ENCODE measurements around the gene ZNF557.
"Not testable (repeated sequence)": the region's sequence is repeated elsewhere in the genome, so short reads cannot be mapped to it uniquely, and the experiment has no call there.

- TF ChIP-seq, protein P1, sequence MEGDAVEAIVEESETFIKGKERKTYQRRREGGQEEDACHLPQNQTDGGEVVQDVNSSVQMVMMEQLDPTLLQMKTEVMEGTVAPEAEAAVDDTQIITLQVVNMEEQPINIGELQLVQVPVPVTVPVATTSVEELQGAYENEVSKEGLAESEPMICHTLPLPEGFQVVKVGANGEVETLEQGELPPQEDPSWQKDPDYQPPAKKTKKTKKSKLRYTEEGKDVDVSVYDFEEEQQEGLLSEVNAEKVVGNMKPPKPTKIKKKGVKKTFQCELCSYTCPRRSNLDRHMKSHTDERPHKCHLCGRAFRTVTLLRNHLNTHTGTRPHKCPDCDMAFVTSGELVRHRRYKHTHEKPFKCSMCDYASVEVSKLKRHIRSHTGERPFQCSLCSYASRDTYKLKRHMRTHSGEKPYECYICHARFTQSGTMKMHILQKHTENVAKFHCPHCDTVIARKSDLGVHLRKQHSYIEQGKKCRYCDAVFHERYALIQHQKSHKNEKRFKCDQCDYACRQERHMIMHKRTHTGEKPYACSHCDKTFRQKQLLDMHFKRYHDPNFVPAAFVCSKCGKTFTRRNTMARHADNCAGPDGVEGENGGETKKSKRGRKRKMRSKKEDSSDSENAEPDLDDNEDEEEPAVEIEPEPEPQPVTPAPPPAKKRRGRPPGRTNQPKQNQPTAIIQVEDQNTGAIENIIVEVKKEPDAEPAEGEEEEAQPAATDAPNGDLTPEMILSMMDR (IDR thresholded peaks at IDR 0.05) = not testable (repeated sequence)
- not testable (repeated sequence) for TF ChIP-seq POLR2A (IDR thresholded peaks at IDR 0.05)
These were observed 13.8 kb upstream of the ZNF557 start for GRCh38 chr19:7055679-7056078.

Data from esophagus squamous epithelium (tissue), 4 donors.